HUES64 (cell line): ENCODE measurements around the gene SNRNP40.
A peak's percentile ranks its signal among the peaks of the same experiment; 100 is the strongest.
"Not testable (repeated sequence)": the region's sequence is repeated elsewhere in the genome, so short reads cannot be mapped to it uniquely, and the experiment has no call there.

Experiments used
- H3K27ac ChIP-seq: 2 replicates; pipeline ENCODE4 v1.7.0; 2013; ENCODE audit warnings: low read depth, low read length, inconsistent platforms
- H3K27me3 ChIP-seq: 2 replicates; pipeline ENCODE4 v1.6.1; 2013; ENCODE audit warnings: mild to moderate bottlenecking, low read length; ENCODE audit not compliant: insufficient read depth
- H3K36me3 ChIP-seq: 2 replicates; pipeline ENCODE4 v1.6.1; 2013; ENCODE audit warnings: mild to moderate bottlenecking, low read length; ENCODE audit not compliant: insufficient read depth
- H3K4me1 ChIP-seq: 2 replicates; pipeline ENCODE4 v1.6.1; 2013; ENCODE audit warnings: mild to moderate bottlenecking, low read length, moderate library complexity; ENCODE audit not compliant: insufficient read depth
- H3K4me3 ChIP-seq: 2 replicates; pipeline ENCODE4 v1.5.1; 2013; ENCODE audit warnings: mild to moderate bottlenecking, low read length, moderate library complexity
- H3K9ac ChIP-seq: 2 replicates; pipeline ENCODE4 v1.6.1; 2013; ENCODE audit warnings: mild to moderate bottlenecking, low read depth, low read length
- H3K9me3 ChIP-seq: 2 replicates; pipeline ENCODE4 v1.6.1; 2013; ENCODE audit warnings: low read depth, low read length; ENCODE audit not compliant: insufficient read depth
- WGBS: fragments of 150-250, 120-280 bp; methylation state at CpG from one replicate; pipeline ENCODE4 v1.1.7; 2013; ENCODE audit warnings: missing lambda C conversion rate; 5-methylcytosine and 5-hydroxymethylcytosine counted together

SNRNP40 gene

GRCh38 chr1:31310198-31310597 is 13.6 kb upstream of the SNRNP40 start:
- Histone ChIP-seq H3K9me3 (no peaks in the 10 kb centered on the region), H3K27ac (no peak overlapping the region), H3K36me3 (peaks cover 60% of the 10 kb centered on the region), H3K27me3 (no peaks in the 10 kb centered on the region), H3K4me3 (no peak overlapping the region), H3K9ac (no peak overlapping the region), H3K4me1 (no peaks in the 10 kb centered on the region)
- 96% methylated on average over 4 of the region's 4 CpGs for WGBS

- WGBS: 0% methylated on average over 1 of the region's 1 CpG
- Histone ChIP-seq H3K27ac (no peak overlapping the region), H3K9me3 (no peaks in the 10 kb centered on the region), H3K36me3 (peaks cover 44% of the 10 kb centered on the region), H3K4me1 (no peaks in the 10 kb centered on the region), H3K27me3 (no peaks in the 10 kb centered on the region), H3K9ac (no peak overlapping the region), H3K4me3 (no peak overlapping the region)
Observed at GRCh38 chr1:31308036-31308435, 11.4 kb upstream of the SNRNP40 start.

GRCh38 chr1:31306278-31306677 is 9.7 kb upstream of the SNRNP40 start:
- no peak overlapping the region for H3K27ac ChIP-seq
- no peak overlapping the region for H3K9ac ChIP-seq
- WGBS: over 99% methylated on average over 3 of the region's 3 CpGs
- H3K4me1 ChIP-seq: no peaks in the 10 kb centered on the region
- peaks cover 29% of the 10 kb centered on the region for H3K36me3 ChIP-seq
- no peak overlapping the region for H3K4me3 ChIP-seq
- H3K9me3 ChIP-seq: no peaks in the 10 kb centered on the region
- H3K27me3 ChIP-seq: no peaks in the 10 kb centered on the region

- Histone ChIP-seq H3K4me1 (no peaks in the 10 kb centered on the region), H3K27me3 (no peaks in the 10 kb centered on the region), H3K27ac (no peak overlapping the region), H3K9ac (no peak overlapping the region), H3K36me3 (peaks cover 10% of the 10 kb centered on the region; the same call in 1 of the 2 replicates), H3K4me3 (no peak overlapping the region), H3K9me3 (no peaks in the 10 kb centered on the region)
- 97% methylated on average over 7 of the region's 7 CpGs for WGBS
Observed at GRCh38 chr1:31302709-31303441, 6.3 kb upstream of the SNRNP40 start.

- no peak overlapping the region for H3K9ac ChIP-seq
- H3K27ac ChIP-seq: no peak overlapping the region
- WGBS: 96% methylated on average over 3 of the region's 3 CpGs
- H3K36me3 ChIP-seq: peaks cover 6% of the 10 kb centered on the region; the same call in 1 of the 2 replicates
- H3K4me1 ChIP-seq: no peaks in the 10 kb centered on the region
- no peaks in the 10 kb centered on the region for H3K9me3 ChIP-seq
- H3K4me3 ChIP-seq: no peak overlapping the region
- no peaks in the 10 kb centered on the region for H3K27me3 ChIP-seq
Observed at GRCh38 chr1:31300193-31300592, 3.6 kb upstream of the SNRNP40 start.

GRCh38 chr1:31299365-31299764 is 2.8 kb upstream of the SNRNP40 start:
- Histone ChIP-seq H3K9ac (no peak overlapping the region), H3K4me1 (no peaks in the 10 kb centered on the region), H3K27ac (no peak overlapping the region), H3K4me3 (no peak overlapping the region), H3K36me3 (peaks cover 12% of the 10 kb centered on the region), H3K27me3 (no peaks in the 10 kb centered on the region), H3K9me3 (no peaks in the 10 kb centered on the region)
- WGBS: 95% methylated on average over 1 of the region's 1 CpG

GRCh38 chr1:31297277-31298247 is 974 bp upstream of the SNRNP40 start:
- Histone ChIP-seq H3K4me3 (peak overlapping the region; percentile 87), H3K27me3 (no peaks in the 10 kb centered on the region), H3K9me3 (no peaks in the 10 kb centered on the region), H3K9ac (peak overlapping the region; percentile 89), H3K4me1 (no peaks in the 10 kb centered on the region), H3K27ac (peak overlapping the region; percentile 83; the same call in 1 of the 2 replicates), H3K36me3 (peaks cover 21% of the 10 kb centered on the region)
- WGBS: 9% methylated on average over 23 of the region's 23 CpGs

- Histone ChIP-seq H3K4me3 (peak overlapping the region; percentile 87), H3K9ac (peak overlapping the region; percentile 97), H3K36me3 (peaks cover 36% of the 10 kb centered on the region), H3K27ac (peak overlapping the region; percentile 85), H3K9me3 (no peaks in the 10 kb centered on the region), H3K4me1 (no peaks in the 10 kb centered on the region), H3K27me3 (no peaks in the 10 kb centered on the region)
- 13% methylated on average over 16 of the region's 17 CpGs for WGBS
Observed at GRCh38 chr1:31295874-31296485, 608 bp downstream of the SNRNP40 start.

GRCh38 chr1:31289021-31289420 is 7.6 kb downstream of the SNRNP40 start:
- H3K4me1 ChIP-seq: no peaks in the 10 kb centered on the region
- no peaks in the 10 kb centered on the region for H3K9me3 ChIP-seq
- H3K27ac ChIP-seq: no peak overlapping the region
- WGBS: 99% methylated on average over 2 of the region's 4 CpGs
- peaks cover 92% of the 10 kb centered on the region for H3K36me3 ChIP-seq
- no peaks in the 10 kb centered on the region for H3K27me3 ChIP-seq
- no peak overlapping the region for H3K4me3 ChIP-seq
- H3K9ac ChIP-seq: no peak overlapping the region

GRCh38 chr1:31287791-31288190 is 8.8 kb downstream of the SNRNP40 start:
- H3K4me1 ChIP-seq, H3K9me3 ChIP-seq, H3K27me3 ChIP-seq, H3K9ac ChIP-seq, H3K27ac ChIP-seq, H3K4me3 ChIP-seq: not testable (repeated sequence)
- peaks cover 95% of the 10 kb centered on the region for H3K36me3 ChIP-seq
- 99% methylated on average over 3 of the region's 4 CpGs for WGBS

GRCh38 chr1:31282426-31282825 is 14.2 kb downstream of the SNRNP40 start:
- H3K27ac ChIP-seq, H3K4me1 ChIP-seq, H3K9me3 ChIP-seq, H3K27me3 ChIP-seq, H3K9ac ChIP-seq, H3K4me3 ChIP-seq: not testable (repeated sequence)
- WGBS: 99% methylated on average over 9 of the region's 9 CpGs
- peaks cover 96% of the 10 kb centered on the region for H3K36me3 ChIP-seq
